Retinal pigment epithelial cell (primary cell): Measurements from ENCODE around the gene RNF25.
A peak's percentile ranks its signal among the peaks of the same experiment; 100 is the strongest.

Experiments
- DNase-seq: peaks from one replicate; pipeline ENCODE4 v3.0.0-alpha.2; 2010; ENCODE audit warnings: low read depth
- H3K4me3 ChIP-seq: 2 replicates; pipeline ENCODE4 v1.5.1; 2011; ENCODE audit warnings: mild to moderate bottlenecking, low read length, control low read depth, moderate library complexity
- CTCF ChIP-seq: conservative IDR thresholded peaks from 2 replicates; pipeline ENCODE4 v1.5.1; 2011; ENCODE audit warnings: low read depth, low read length, control low read depth, inconsistent platforms

The RNF25 gene

GRCh38 chr2:218679119-218679518 is 7.3 kb upstream of the RNF25 start:
- DNase-seq, result no peak
- H3K4me3 ChIP-seq, result no peak overlapping the region
- TF ChIP-seq CTCF, result no peak

GRCh38 chr2:218671097-218671653 is 627 bp downstream of the RNF25 start:
- peak overlapping the region; percentile 94 for H3K4me3 ChIP-seq
- TF ChIP-seq CTCF, result no peak
- no peak for DNase-seq

- H3K4me3 ChIP-seq, result no peak overlapping the region
- no peak for TF ChIP-seq CTCF
- no peak for DNase-seq
These were observed 7.1 kb downstream of the RNF25 start for GRCh38 chr2:218664653-218665052.

- TF ChIP-seq CTCF, result no peak
- DNase-seq, result no peak
These were observed 7.9 kb downstream of the RNF25 start for GRCh38 chr2:218663901-218664300.

GRCh38 chr2:218662827-218663226 is 9.0 kb downstream of the RNF25 start:
- DNase-seq, result no peak
- no peak overlapping the region for H3K4me3 ChIP-seq
- TF ChIP-seq CTCF, result no peak

More at GRCh38 chr2:218663901-218664300, 7.9 kb downstream of the RNF25 start:
- H3K4me3 ChIP-seq, result no peak overlapping the region

GRCh38 chr2:218662377-218662776 is 9.4 kb downstream of the RNF25 start:
- TF ChIP-seq CTCF, result no peak
- no peak for DNase-seq

GRCh38 chr2:218659988-218660358 is 11.8 kb downstream of the RNF25 start:
- DNase-seq, result no peak
- TF ChIP-seq CTCF, result no peak
- H3K4me3 ChIP-seq, result peak overlapping the region; percentile 91

More at GRCh38 chr2:218662377-218662776, 9.4 kb downstream of the RNF25 start:
- no peak overlapping the region for H3K4me3 ChIP-seq
